Measurements from ENCODE around the gene DYNC2H1. TPM values are rescaled to one million over a fixed set of nuclear protein-coding genes. Genes with fewer than 3 reads are reported as not detected.

Gene DYNC2H1
- total RNA-seq, 1 experiment from 2014 or later: 17.2 TPM

- Mint-ChIP-seq H3K4me1 (peaks cover 3% of the 10 kb centered on the region), H3K27me3 (ENCODE audit: low read depth) (no peaks in the 10 kb centered on the region), H3K4me3 (no peak overlapping the region), H3K9me3 (peaks cover 18% of the 10 kb centered on the region), H3K36me3 (peaks cover 9% of the 10 kb centered on the region), H3K27ac (no peak overlapping the region)
- CTCF ChIA-PET: no interaction called here
- no peak for ATAC-seq
- TF ChIP-seq ZSCAN18 (CRISPR knock-in tag; IDR thresholded peaks at IDR 0.05): no peak
- TF ChIP-seq CREB1 (CRISPR knock-in tag; IDR thresholded peaks at IDR 0.05): no peak
- TF ChIP-seq ETV6 (CRISPR knock-in tag; IDR thresholded peaks at IDR 0.05): no peak
- POLR2A ChIA-PET: no interaction called here
- no peak for DNase-seq (ENCODE audit: low spot score)
These were observed 288.1 kb downstream of the DYNC2H1 start for GRCh38 chr11:103397369-103397768.

DNA sequence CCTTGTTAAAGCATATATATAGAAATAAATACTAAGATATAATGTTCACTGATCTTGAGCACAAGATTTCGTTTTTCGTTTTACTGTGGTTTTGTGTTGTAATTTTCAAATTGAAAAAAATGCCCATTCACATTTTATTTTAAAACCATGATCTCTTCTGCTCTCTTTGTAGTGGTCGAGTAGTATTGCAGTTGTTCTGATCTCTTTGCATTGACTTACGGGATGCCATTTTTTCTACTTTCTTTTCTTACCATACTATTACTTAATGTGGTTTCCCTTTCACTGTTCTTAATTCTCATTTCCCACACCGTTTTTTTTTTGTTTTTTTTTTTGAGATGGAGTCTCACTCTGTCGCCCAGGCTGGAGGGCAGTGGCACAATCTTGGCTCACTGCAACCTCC lies 289.6 kb downstream of the DYNC2H1 start:
- Mint-ChIP-seq H3K36me3 (no peaks in the 10 kb centered on the region; the same call in 1 of the 2 replicates), H3K4me3 (no peak overlapping the region), H3K27me3 (ENCODE audit: low read depth) (no peaks in the 10 kb centered on the region), H3K4me1 (peaks cover 3% of the 10 kb centered on the region), H3K27ac (no peak overlapping the region), H3K9me3 (peaks cover 4% of the 10 kb centered on the region; the same call in 1 of the 2 replicates)
- no peak for TF ChIP-seq NFYB (CRISPR knock-in tag; conservative IDR thresholded peaks at IDR 0.05; ENCODE audit: low read depth)
- TF ChIP-seq OVOL2 (CRISPR knock-in tag; IDR thresholded peaks at IDR 0.05; ENCODE audit: borderline replicate concordance): no peak
- no peak for TF ChIP-seq KAT7 (CRISPR knock-in tag; IDR thresholded peaks at IDR 0.05; ENCODE audit: borderline replicate concordance)
- no peak for TF ChIP-seq ZBTB21 (CRISPR knock-in tag; IDR thresholded peaks at IDR 0.05; ENCODE audit: borderline replicate concordance)
- TF ChIP-seq TEAD1 (CRISPR knock-in tag; IDR thresholded peaks at IDR 0.05): no peak
- TF ChIP-seq AR (CRISPR knock-in tag; IDR thresholded peaks at IDR 0.05): no peak
- no peak for TF ChIP-seq MAX (CRISPR knock-in tag; IDR thresholded peaks at IDR 0.05)
- TF ChIP-seq CDX4 (CRISPR knock-in tag; IDR thresholded peaks at IDR 0.05; ENCODE audit: borderline replicate concordance): no peak
- no peak for TF ChIP-seq ZSCAN18 (CRISPR knock-in tag; IDR thresholded peaks at IDR 0.05)
- TF ChIP-seq, protein P1, sequence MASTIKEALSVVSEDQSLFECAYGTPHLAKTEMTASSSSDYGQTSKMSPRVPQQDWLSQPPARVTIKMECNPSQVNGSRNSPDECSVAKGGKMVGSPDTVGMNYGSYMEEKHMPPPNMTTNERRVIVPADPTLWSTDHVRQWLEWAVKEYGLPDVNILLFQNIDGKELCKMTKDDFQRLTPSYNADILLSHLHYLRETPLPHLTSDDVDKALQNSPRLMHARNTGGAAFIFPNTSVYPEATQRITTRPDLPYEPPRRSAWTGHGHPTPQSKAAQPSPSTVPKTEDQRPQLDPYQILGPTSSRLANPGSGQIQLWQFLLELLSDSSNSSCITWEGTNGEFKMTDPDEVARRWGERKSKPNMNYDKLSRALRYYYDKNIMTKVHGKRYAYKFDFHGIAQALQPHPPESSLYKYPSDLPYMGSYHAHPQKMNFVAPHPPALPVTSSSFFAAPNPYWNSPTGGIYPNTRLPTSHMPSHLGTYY (CRISPR knock-in tag; IDR thresholded peaks at IDR 0.05): no peak
- no peak for TF ChIP-seq ZNF219 (CRISPR knock-in tag; IDR thresholded peaks at IDR 0.05; ENCODE audit: borderline replicate concordance)
- no peak for TF ChIP-seq EMX1 (CRISPR knock-in tag; IDR thresholded peaks at IDR 0.05)
- no peak for TF ChIP-seq ZNF281 (CRISPR knock-in tag; IDR thresholded peaks at IDR 0.05)
- TF ChIP-seq IRF1 (CRISPR knock-in tag; IDR thresholded peaks at IDR 0.05): no peak
- TF ChIP-seq ATF3 (CRISPR knock-in tag; conservative IDR thresholded peaks at IDR 0.05): no peak
- CTCF ChIA-PET: no interaction called here
- POLR2A ChIA-PET: no interaction called here
- DNase-seq (ENCODE audit: low spot score): no peak
- no peak for ATAC-seq

Measured in WTC11 (cell line).